GM12878 (cell line): ENCODE measurements around the gene THOC7. TPM values are rescaled to one million over a fixed set of nuclear protein-coding genes. Genes with fewer than 3 reads are reported as not detected.
A peak's percentile ranks its signal among the peaks of the same experiment; 100 is the strongest.

Experiments used
- ATAC-seq: fragments of 200-7000 bp; cut with Tn5 transposase; 3 replicates; pipeline ENCODE4 v1.9.1; 2020; ENCODE audit warnings: mild to moderate bottlenecking, moderate library complexity
- BruUV-seq: library from RNA; stranded (reverse); fragments of 400-500 nt; replicated peaks from 2 replicates; lab custom pipeline; 2021; lab: Mats Ljungman, UMichigan
- CTCF ChIA-PET: fragments of 300-600 bp; sonication (Branson Sonifier 250); formaldehyde crosslinking; extraction: SDS; loops from one replicate; lab custom pipeline; 2021; ENCODE audit warnings: inconsistent platforms; lab: Yijun Ruan, JAX
- POLR2A ChIA-PET: fragments of 350-600 bp; formaldehyde crosslinking; extraction: SDS; loops from one replicate; lab custom pipeline; 2021; ENCODE audit warnings: inconsistent platforms; lab: Charles Lee
- RAD21 ChIA-PET: fragments of 300-600 bp; sonication (Branson Sonifier 250); formaldehyde crosslinking; loops from one replicate; lab custom pipeline; 2023; ENCODE audit warnings: antibody characterized with exemption; ENCODE audit not compliant: unreplicated experiment; lab: Charles Lee
- SMC1A ChIA-PET: fragments of 300-600 bp; sonication (Branson Sonifier 250); formaldehyde crosslinking; loops from one replicate; lab custom pipeline; 2023; ENCODE audit not compliant: unreplicated experiment, uncharacterized antibody; lab: Charles Lee
- DNase-seq: peaks from one replicate; pipeline ENCODE4 v3.0.0-alpha.2; 2011; ENCODE audit warnings: low read depth, low spot score
- FAIRE-seq: peaks from 3 replicates; lab custom pipeline; 2011; peaks lifted over from hg19 to GRCh38; lab: Jason Lieb, UNC
- H2AFZ ChIP-seq: 2 replicates; pipeline ENCODE4 v1.6.0; 2011; ENCODE audit warnings: low read depth, low read length, control low read depth; ENCODE audit not compliant: control insufficient read depth
- H3K27ac ChIP-seq: 2 replicates; pipeline ENCODE4 v1.5.1; 2011; ENCODE audit warnings: control low read depth; ENCODE audit not compliant: control insufficient read depth, insufficient read depth
- H3K27me3 ChIP-seq, 2 experiments: replicated peaks in 1 of 2; 2 replicates each; pipeline versions ENCODE4 v1.6.0 to v1.6.1; 2011; ENCODE audit warnings: low read length in 1 of 2; ENCODE audit not compliant: control insufficient read depth in 2 of 2, insufficient read depth in 2 of 2
- H3K36me3 ChIP-seq, 2 experiments: 2 replicates each; pipeline ENCODE4 v1.5.1; 2011; ENCODE audit warnings: low read length in 1 of 2; ENCODE audit not compliant: control insufficient read depth in 2 of 2, insufficient read depth in 2 of 2
- H3K4me1 ChIP-seq: 2 replicates; pipeline ENCODE4 v1.6.1; 2011; ENCODE audit warnings: mild to moderate bottlenecking, low read length, moderate library complexity, mixed read lengths; ENCODE audit not compliant: control insufficient read depth, insufficient read depth
- H3K4me2 ChIP-seq: 2 replicates; pipeline ENCODE4 v1.6.0; 2011; ENCODE audit warnings: control low read depth; ENCODE audit not compliant: control insufficient read depth, insufficient read depth
- H3K4me3 ChIP-seq: fragments of 200-600 bp; sonication (generic); 2 replicates; pipeline ENCODE4 v1.5.1; 2016
- H3K79me2 ChIP-seq: 2 replicates; pipeline ENCODE4 v1.6.0; 2011; ENCODE audit warnings: low read length; ENCODE audit not compliant: control insufficient read depth, insufficient read depth
- H3K9ac ChIP-seq: 2 replicates; pipeline ENCODE4 v1.8.0; 2011; ENCODE audit warnings: low read length, control low read depth, mixed read lengths; ENCODE audit not compliant: control insufficient read depth, insufficient read depth
- H3K9me3 ChIP-seq: replicated peaks from 3 replicates; pipeline ENCODE4 v1.5.1; 2011; ENCODE audit warnings: mild to moderate bottlenecking, low read length; ENCODE audit not compliant: control insufficient read depth, insufficient read depth
- H4K20me1 ChIP-seq: 2 replicates; pipeline ENCODE4 v1.6.0; 2011; ENCODE audit not compliant: control insufficient read depth, insufficient read depth
- BHLHE40 ChIP-seq, 2 experiments: fragments of 450-650 bp in 1 of 2; IDR thresholded peaks; 2 replicates each; pipeline ENCODE4 v1.6.1; 2011 to 2017; ENCODE audit warnings: low read depth in 2 of 2, borderline replicate concordance in 1 of 2, improper control_type of control experiment in 1 of 2, low read length in 1 of 2, mild to moderate bottlenecking in 1 of 2
- CHD4 ChIP-seq: fragments of 200-600 bp; sonication (generic); IDR thresholded peaks from 2 replicates; pipeline ENCODE4 v1.6.1; 2016; ENCODE audit warnings: mild to moderate bottlenecking
- FOS ChIP-seq: IDR thresholded peaks from 3 replicates; pipeline ENCODE4 v1.6.1; 2011; ENCODE audit warnings: borderline replicate concordance; ENCODE audit not compliant: insufficient read length; ENCODE audit errors: extremely low read depth
- FOXM1 ChIP-seq: IDR thresholded peaks from 2 replicates; pipeline ENCODE4 v1.6.1; 2012; ENCODE audit warnings: low read depth, mild to moderate bottlenecking, inconsistent platforms, low read length, moderate library complexity
- GABPA ChIP-seq: IDR thresholded peaks from 2 replicates; pipeline ENCODE4 v1.6.1; 2014; ENCODE audit warnings: antibody characterized with exemption, low read depth, mild to moderate bottlenecking, inconsistent platforms
- HDAC2 ChIP-seq: fragments of 200-600 bp; sonication (generic); IDR thresholded peaks from 2 replicates; pipeline ENCODE4 v1.6.1; 2017
- IKZF1 ChIP-seq: fragments of 450-650 bp; conservative IDR thresholded peaks from 2 replicates; pipeline ENCODE4 v1.6.1; 2017; ENCODE audit warnings: antibody characterized with exemption, mild to moderate bottlenecking
- MEF2A ChIP-seq: IDR thresholded peaks from 2 replicates; pipeline ENCODE4 v1.6.1; 2011; ENCODE audit warnings: low read depth, mild to moderate bottlenecking, low read length, moderate library complexity; ENCODE audit not compliant: insufficient read depth
- MYB ChIP-seq: fragments of 150-350 bp; IDR thresholded peaks from 2 replicates; pipeline ENCODE4 v1.6.1; 2014; ENCODE audit warnings: mild to moderate bottlenecking, low read depth, low read length, borderline replicate concordance
- NBN ChIP-seq: fragments of 450-650 bp; IDR thresholded peaks from 2 replicates; pipeline ENCODE4 v1.6.1; 2016
- NR2C1 ChIP-seq: fragments of 450-650 bp; IDR thresholded peaks from 2 replicates; pipeline ENCODE4 v1.6.1; 2017; ENCODE audit warnings: antibody characterized with exemption, mild to moderate bottlenecking, moderate library complexity
- NR2F1 ChIP-seq: fragments of 450-650 bp; conservative IDR thresholded peaks from 2 replicates; pipeline ENCODE4 v1.6.1; 2017; ENCODE audit warnings: mild to moderate bottlenecking
- PML ChIP-seq: IDR thresholded peaks from 2 replicates; pipeline ENCODE4 v1.6.1; 2012; ENCODE audit warnings: low read length, inconsistent platforms
- POLR2A ChIP-seq: IDR thresholded peaks from 2 replicates; pipeline ENCODE4 v1.6.1; 2011; ENCODE audit warnings: low read depth, mild to moderate bottlenecking, low read length
- POU2F2 ChIP-seq: IDR thresholded peaks from 3 replicates; pipeline ENCODE4 v1.6.1; 2011; ENCODE audit warnings: low read depth, mild to moderate bottlenecking, low read length, borderline replicate concordance
- RAD21 ChIP-seq: IDR thresholded peaks from 2 replicates; pipeline ENCODE4 v1.6.1; 2011; ENCODE audit warnings: mild to moderate bottlenecking, low read depth, low read length, moderate library complexity; ENCODE audit not compliant: insufficient read depth
- SRF ChIP-seq, 2 experiments: IDR thresholded peaks; 2 replicates each; pipeline ENCODE4 v1.6.1; 2011; ENCODE audit warnings: low read depth in 2 of 2, low read length in 2 of 2, mild to moderate bottlenecking in 1 of 2, moderate library complexity in 1 of 2
- YY1 ChIP-seq: IDR thresholded peaks from 2 replicates; pipeline ENCODE4 v1.6.1; 2011; ENCODE audit warnings: low read depth, mild to moderate bottlenecking, low read length
- WGBS: methylation state at CpG from one replicate; pipeline ENCODE4 v1.1.6; 2016; ENCODE audit warnings: low lambda C conversion rate; ENCODE audit not compliant: insufficient replicate concordance, insufficient coverage; ENCODE audit errors: missing lambda C conversion rate; 5-methylcytosine and 5-hydroxymethylcytosine counted together
- in situ Hi-C: fragments of 300-500 bp; cut with MboI; formaldehyde crosslinking; loops from 9 replicates; pipeline ENCODE4 v1.14.3; 2018; ENCODE audit warnings: mixed read lengths
- intact Hi-C: fragments of 100-400 bp; cut with micrococcal nuclease; formaldehyde crosslinking; loops from one replicate; pipeline ENCODE4 v1.14.2; 2022; ENCODE audit not compliant: unreplicated experiment
- polyA plus RNA-seq, 11 experiments: library from polyadenylated mRNA; depleted of rRNA in 4 of 11; unstranded in 6 of 11; stranded (reverse) in 5 of 11; fragments of >200 nt; fragmentation: Nextera tagmentation in 4 of 11; fragmentation: Illumina TruSeq in 1 of 11; extraction: Ambion mirVana in 4 of 11; extraction: Trizol in 1 of 11; gene quantifications; 1 replicate in 1 of 11; 2 replicates in 10 of 11; pipeline versions ENCODE4 v1.2.1 to v1.2.3, GENCODE V29; 2011 to 2016; ENCODE audit warnings: inconsistent platforms in 2 of 11, missing spikeins in 2 of 11, low read depth in 1 of 11
- total RNA-seq, 4 experiments: library from RNA; depleted of rRNA in 3 of 4; stranded (reverse); fragments of >200 nt in 3 of 4; fragmentation: Illumina TruSeq in 1 of 4; extraction: Trizol in 1 of 4; gene quantifications; 2 replicates each; pipeline versions ENCODE4 v1.2.1 to v1.2.3, GENCODE V29; 2013 to 2021
- TF ChIP-seq, protein P1 (sequence below): IDR thresholded peaks from 2 replicates; pipeline ENCODE4 v1.6.1; 2012; ENCODE audit warnings: low read depth, low read length, improper control_type of control experiment
- TF ChIP-seq, protein P2 (sequence below): fragments of 450-650 bp; IDR thresholded peaks from 2 replicates; pipeline ENCODE4 v1.6.1; 2016; ENCODE audit warnings: mild to moderate bottlenecking

The THOC7 gene
- total and polyA plus RNA-seq, 10 of the 15 experiments (the other 5 are each of a cell fraction or from before 2014, with no cell fraction given): 61.7 to 269 (median 138) TPM

DNA sequence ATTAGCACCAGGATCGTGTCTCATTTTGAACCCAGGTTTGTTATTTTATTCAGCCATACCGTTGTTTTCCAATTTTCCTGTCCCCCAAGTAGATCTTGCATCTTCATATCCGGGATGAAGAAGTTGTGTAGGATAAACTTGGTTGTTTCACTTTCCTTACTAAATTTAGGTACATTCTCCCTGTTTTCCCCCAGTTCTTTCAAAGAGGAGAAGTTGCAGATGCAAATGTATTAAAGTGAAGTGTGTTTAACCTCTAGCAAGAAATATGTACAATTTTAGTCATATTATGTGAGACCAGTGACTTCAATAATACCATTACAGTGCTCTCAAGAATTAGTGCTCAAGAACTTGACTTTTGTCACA lies 1.3 kb upstream of the THOC7 start (continued):
- no peak for TF ChIP-seq POU2F2

DNA sequence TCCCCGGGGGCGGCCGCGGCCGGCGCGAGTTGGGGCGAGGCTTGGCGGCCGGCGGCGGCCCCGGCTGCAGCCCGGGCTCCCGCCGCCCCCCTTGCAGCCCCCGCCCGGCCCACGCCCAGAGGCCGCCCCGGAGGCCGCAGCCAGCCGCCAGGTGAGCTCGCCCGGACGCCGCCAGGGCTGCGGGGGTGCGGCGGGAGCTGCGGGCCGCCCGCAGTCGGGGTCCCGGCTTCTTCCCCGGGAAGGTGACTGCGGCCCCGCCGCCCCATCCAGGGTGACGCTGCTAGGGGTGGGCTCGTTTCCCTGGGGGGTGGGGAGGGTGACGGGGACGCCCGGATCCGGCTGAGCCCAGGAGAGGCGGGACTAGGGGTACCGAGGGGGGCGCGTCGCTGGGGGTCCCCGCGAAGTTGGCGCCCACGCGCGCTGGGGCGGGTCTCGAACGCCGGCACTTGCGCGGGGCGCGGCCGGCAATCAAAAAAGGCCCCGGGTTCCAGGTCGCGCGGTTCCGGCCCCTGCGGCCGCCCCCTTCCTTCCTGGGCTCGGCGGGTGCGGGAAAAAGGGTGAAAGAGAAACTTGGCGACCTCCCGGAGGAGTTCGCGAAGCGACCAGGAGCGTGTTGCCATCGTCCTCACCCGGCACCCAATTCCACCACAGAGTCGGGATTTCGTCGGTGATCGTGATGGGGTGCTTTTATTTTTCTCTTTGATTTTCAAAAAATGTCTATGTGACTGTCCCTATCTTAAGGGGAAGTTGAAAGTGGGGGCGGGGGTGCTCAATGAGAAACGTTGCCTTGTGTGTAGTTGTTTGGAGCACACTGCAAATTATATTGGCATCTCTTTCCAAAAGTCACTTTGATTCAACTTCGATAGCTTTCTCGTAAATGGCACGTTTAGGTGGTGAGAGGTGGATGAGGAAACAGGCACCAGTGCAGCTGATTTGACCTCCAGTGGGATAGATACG lies 681 bp upstream of the THOC7 start:
- Histone ChIP-seq H3K9me3 (no peaks in the 10 kb centered on the region), H3K4me3 (peak overlapping the region; percentile 70), H3K4me1 (peaks cover 7% of the 10 kb centered on the region; the same call in 1 of the 2 replicates), H3K36me3 (no peaks in the 10 kb centered on the region), H3K79me2 (peaks cover 72% of the 10 kb centered on the region), H3K27me3 (no peaks in the 10 kb centered on the region), H3K4me2 (peak overlapping the region; percentile 86), H3K27ac (peak overlapping the region; percentile 91), H4K20me1 (no peaks in the 10 kb centered on the region), H2AFZ (peak overlapping the region; percentile 49), H3K9ac (peak overlapping the region; percentile 91)
- under 1% methylated on average over 47 of the region's 93 CpGs for WGBS
- intact Hi-C loops (loop anchor here (2.0 kb wide), 1 partner anchor 47 kb away; no protein-coding TSS in a partner anchor), in situ Hi-C loops (no loop called here)
- SMC1A ChIA-PET: interaction anchor here (0.9 to 1.0 kb wide), 2 partner anchors 12 to 34 kb away, joined by 3 read pairs; no protein-coding TSS in a partner anchor
- FAIRE-seq: no peak
- RAD21 ChIA-PET: interaction anchor here (1.4 kb wide), 1 partner anchor 48 kb away, joined by 5 read pairs; the partner anchor contains the start of gene SCAANT1
- POLR2A ChIA-PET: interaction anchor here (1.4 kb wide), 1 partner anchor 12 kb away, joined by 5 read pairs; no protein-coding TSS in a partner anchor
- no TSS peak for BruUV-seq
- no peak for DNase-seq
- CTCF ChIA-PET: interaction anchor here (0.6 kb wide), 1 partner anchor 43 kb away, joined by 4 read pairs; no protein-coding TSS in a partner anchor
- ATAC-seq: peak; percentile 52
- TF ChIP-seq NBN (peak; percentile 68; the same call in 1 of the 2 replicates), IKZF1 (peak; percentile 72), CHD4 (no peak), HDAC2 (no peak), PML (no peak), MYB (no peak), FOS (no peak), POLR2A (0 out of 2 replicates have a peak, but pooled peaks have one; percentile 20), MEF2A (no peak), BHLHE40 (IDR thresholded peaks at IDR 0.05; ENCODE audit: borderline replicate concordance in 1 of 2, low read depth in 2 of 2, low read length in 1 of 2) (0 out of 4 replicates have a peak, but pooled peaks of 1 of the 2 experiments have one; percentile 9), NR2C1 (no peak), YY1 (0 out of 2 replicates have a peak, but pooled peaks have one; percentile 4), FOXM1 (no peak), SRF (IDR thresholded peaks at IDR 0.05; ENCODE audit: low read depth in 2 of 2, low read length in 2 of 2) (no peak), RAD21 (no peak), NR2F1 (0 out of 2 replicates have a peak, but pooled peaks have one; percentile 26), GABPA (no peak)
- TF ChIP-seq, protein P1, sequence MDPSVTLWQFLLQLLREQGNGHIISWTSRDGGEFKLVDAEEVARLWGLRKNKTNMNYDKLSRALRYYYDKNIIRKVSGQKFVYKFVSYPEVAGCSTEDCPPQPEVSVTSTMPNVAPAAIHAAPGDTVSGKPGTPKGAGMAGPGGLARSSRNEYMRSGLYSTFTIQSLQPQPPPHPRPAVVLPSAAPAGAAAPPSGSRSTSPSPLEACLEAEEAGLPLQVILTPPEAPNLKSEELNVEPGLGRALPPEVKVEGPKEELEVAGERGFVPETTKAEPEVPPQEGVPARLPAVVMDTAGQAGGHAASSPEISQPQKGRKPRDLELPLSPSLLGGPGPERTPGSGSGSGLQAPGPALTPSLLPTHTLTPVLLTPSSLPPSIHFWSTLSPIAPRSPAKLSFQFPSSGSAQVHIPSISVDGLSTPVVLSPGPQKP: no peak; the same call in 1 of the 2 replicates
- TF ChIP-seq, protein P2, sequence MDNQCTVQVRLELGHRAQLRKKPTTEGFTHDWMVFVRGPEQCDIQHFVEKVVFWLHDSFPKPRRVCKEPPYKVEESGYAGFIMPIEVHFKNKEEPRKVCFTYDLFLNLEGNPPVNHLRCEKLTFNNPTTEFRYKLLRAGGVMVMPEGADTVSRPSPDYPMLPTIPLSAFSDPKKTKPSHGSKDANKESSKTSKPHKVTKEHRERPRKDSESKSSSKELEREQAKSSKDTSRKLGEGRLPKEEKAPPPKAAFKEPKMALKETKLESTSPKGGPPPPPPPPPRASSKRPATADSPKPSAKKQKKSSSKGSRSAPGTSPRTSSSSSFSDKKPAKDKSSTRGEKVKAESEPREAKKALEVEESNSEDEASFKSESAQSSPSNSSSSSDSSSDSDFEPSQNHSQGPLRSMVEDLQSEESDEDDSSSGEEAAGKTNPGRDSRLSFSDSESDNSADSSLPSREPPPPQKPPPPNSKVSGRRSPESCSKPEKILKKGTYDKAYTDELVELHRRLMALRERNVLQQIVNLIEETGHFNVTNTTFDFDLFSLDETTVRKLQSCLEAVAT: peak; percentile 60
